CD4-positive, alpha-beta T cell treated with Interleukin-2 at 100 ng/mL for 4 hours (primary cell): Measurements from ENCODE around the gene MROH2A.

ENCODE experiments used
- DNase-seq: peaks from one replicate; pipeline ENCODE4 v3.0.0-alpha.2; 2020; ENCODE audit warnings: low spot score

The MROH2A gene

GRCh38 chr2:233835230-233836186 lies 57.4 kb downstream of the MROH2A start:
- DNase-seq: no peak

DNA sequence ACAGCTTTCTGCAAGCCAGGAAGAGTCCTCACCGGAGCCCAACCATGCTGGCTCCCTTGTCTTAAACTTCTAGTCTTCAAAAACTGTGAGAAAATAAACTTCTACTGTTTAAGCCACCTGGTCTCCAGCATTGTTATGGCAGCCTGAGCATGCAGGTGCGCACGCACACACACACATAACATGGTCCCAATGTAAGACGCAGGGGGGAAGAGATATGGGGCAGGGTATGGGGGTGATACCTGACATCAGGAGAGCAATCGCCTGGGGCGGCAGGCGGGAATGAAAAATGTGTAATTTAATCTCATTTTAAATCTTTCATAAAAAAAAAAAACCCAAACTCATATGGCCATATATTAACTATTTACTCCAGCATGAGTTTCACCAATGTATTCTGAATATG lies 58.2 kb downstream of the MROH2A start:
- no peak for DNase-seq

- no peak for DNase-seq
Measured at GRCh38 chr2:233837694-233838229, 59.6 kb downstream of the MROH2A start.

- DNase-seq: no peak
Measured at GRCh38 chr2:233838251-233838650, 60.1 kb downstream of the MROH2A start.

- DNase-seq: no peak
Measured at GRCh38 chr2:233838726-233839446, 60.8 kb downstream of the MROH2A start.

GRCh38 chr2:233839447-233839820 lies 61.3 kb downstream of the MROH2A start:
- no peak for DNase-seq

GRCh38 chr2:233840520-233840919 lies 62.4 kb downstream of the MROH2A start:
- DNase-seq: no peak

DNA sequence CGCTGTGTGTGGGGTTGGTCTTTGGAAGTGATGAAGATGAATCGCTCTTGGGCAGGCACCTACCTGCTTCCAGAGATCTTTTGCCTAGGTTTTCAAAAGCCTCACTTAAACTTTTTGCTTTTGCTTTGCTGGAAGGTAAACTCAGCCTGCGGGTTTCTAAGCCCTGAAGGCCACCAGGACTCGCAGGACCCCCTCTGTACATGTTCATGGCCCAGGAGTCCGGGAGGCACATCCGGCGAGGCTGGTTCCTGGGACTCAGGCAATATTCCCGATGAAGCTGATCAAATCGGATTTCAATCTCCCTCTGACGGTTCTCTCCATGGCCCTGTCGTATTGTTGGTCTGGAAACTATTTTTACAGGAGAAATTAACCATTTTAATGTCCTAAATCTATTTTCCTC lies 63.1 kb downstream of the MROH2A start:
- DNase-seq: no peak

- DNase-seq: no peak
Measured at GRCh38 chr2:233844064-233844807, 66.1 kb downstream of the MROH2A start.

- no peak for DNase-seq
Measured at GRCh38 chr2:233844836-233845235, 66.7 kb downstream of the MROH2A start.

- no peak for DNase-seq
Measured at GRCh38 chr2:233845301-233846060, 67.4 kb downstream of the MROH2A start.

DNA sequence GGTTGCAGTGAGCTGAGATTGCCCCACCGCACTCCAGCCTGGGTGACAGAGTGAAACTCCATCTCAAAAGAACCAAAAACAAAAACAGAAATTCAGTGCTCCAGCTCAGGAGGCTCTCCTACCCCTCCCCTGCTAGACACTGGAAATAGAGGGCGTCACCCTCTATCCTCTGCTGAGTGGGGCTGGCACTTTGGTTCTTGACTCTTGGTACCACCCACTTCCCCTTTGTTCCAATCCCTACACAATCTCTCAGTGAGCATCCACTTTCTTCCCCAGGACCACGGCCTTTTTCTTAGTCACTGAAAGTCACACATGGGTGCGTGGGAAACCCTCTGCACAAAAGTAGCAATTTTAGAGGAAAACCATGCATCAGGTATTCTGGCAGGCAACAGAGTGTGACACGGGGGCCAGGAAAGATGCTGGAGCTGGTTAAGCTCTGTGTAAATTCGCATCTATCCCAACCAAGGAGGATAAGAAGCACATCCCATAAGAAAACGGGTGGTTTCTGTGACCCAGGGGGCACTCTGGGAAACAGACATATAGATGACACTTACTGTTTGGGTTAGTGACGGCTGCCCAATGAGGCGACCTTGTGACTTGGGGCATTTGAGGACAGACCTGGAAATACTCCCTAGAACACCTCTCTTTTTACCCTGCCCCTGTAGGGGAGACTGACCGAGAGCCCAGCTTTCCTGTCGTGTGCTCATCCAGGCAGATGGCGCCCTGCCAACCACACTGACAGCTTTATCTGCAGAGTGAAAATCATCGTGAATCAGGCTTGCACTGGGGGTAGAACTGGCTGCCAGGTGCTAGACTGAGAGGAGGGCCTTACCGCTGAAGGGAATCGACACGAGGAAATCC lies 68.5 kb downstream of the MROH2A start:
- DNase-seq: no peak

DNA sequence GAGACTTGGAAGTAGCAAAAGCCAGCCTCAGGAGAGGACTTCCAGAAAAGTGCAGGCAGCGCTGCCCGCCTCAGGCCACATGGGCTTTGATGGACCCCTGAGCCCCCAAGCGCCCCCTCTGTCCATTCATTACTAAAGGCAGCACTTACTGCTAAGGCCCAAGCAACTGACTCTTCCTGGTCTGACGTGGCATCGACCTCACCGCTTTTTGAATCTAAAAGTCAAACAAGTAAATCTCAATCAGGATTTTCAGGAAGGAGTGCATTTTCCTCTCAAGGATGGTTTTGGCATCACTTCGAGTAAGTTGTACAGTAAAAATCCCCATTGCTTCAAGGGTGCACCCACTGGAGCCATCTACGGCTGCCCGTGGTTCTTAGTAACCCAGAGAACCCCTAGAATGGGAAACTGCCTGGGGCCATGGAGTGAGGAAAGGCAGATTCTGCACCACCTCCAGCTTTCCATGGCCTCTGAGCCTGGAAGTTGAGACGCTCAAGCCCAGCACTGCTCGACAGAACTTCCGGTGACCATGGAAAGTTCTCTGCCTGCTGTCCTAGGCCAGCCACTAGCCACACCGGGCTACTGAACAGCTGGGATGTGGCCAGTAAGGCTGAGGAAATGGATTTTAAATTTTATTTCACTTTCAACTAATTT lies 69.2 kb downstream of the MROH2A start:
- DNase-seq: no peak

- no peak for DNase-seq
Measured at GRCh38 chr2:233848276-233848675, 70.1 kb downstream of the MROH2A start.

- DNase-seq: no peak
Measured at GRCh38 chr2:233849607-233850271, 71.6 kb downstream of the MROH2A start.

GRCh38 chr2:233850745-233851144 lies 72.6 kb downstream of the MROH2A start:
- DNase-seq: no peak

DNA sequence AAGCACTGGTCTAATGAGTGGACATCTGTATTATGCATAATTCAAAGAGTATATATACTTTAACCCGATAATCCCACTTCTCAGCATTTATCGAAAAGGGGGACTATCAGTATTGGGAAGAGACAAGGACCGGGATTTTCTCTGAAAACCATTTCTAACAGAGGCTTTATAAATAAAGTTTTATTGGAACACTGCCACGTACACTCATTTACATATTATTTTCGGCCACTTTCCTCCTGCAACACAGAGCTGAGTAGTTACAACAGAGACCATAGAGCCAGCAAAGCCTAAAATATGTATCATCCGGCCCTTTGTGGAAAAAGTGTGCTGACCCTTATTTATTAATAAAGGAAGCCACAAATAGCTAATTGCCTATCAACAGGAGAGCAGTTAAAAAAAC lies 73.0 kb downstream of the MROH2A start:
- DNase-seq: no peak

- DNase-seq: no peak
Measured at GRCh38 chr2:233852056-233852455, 73.9 kb downstream of the MROH2A start.

DNA sequence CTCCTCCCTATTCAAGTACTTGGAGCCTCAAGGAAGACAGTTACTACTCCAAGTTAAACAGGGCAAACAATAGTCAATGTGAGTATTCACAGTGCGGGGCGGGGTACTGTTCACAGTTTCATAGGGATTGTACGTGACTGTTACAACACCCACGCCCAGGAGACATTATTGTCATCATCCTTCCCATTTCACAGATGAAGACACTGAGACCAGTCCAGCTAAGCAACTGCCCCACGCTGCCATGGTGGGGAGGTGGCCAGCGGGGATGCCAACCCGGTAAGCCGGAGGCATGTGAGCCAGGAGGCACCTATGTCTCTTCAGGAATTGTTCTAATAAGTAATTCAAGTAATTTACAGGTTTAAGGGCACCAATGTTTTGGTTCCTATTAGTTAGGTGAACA lies 75.2 kb downstream of the MROH2A start:
- no peak for DNase-seq

GRCh38 chr2:233853883-233854240 lies 75.7 kb downstream of the MROH2A start:
- DNase-seq: no peak
